GM19099 (cell line): Measurements from ENCODE around the gene ZDBF2.

Experiments
- POLR2A ChIP-seq: IDR thresholded peaks from 3 replicates; pipeline ENCODE4 v1.6.1; 2011; ENCODE audit warnings: low read depth; ENCODE audit not compliant: insufficient read length; ENCODE audit errors: extremely low read depth

Gene ZDBF2

GRCh38 chr2:206277503-206277902 lies 3.0 kb downstream of the ZDBF2 start:
- no peak for TF ChIP-seq POLR2A

DNA sequence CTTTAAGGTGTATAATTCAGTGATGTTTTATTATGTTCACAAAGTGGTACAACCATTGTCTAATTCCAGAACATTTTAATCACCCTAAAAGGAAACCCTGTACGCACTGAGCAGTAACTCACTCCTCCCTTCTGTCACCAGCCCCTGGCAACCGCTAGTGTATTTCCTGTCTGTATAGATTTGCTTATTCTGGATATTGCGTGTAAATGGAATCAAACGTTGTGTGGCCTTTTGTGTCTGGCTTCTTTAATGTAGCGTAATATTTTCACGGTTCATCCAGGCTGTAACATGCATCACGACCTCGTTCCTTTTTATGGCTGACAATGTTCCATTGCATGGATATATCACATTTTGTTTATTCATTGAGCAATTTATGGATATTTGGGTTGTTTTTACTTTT lies 8.3 kb downstream of the ZDBF2 start:
- no peak for TF ChIP-seq POLR2A

GRCh38 chr2:206287197-206287596 lies 12.7 kb downstream of the ZDBF2 start:
- no peak for TF ChIP-seq POLR2A

DNA sequence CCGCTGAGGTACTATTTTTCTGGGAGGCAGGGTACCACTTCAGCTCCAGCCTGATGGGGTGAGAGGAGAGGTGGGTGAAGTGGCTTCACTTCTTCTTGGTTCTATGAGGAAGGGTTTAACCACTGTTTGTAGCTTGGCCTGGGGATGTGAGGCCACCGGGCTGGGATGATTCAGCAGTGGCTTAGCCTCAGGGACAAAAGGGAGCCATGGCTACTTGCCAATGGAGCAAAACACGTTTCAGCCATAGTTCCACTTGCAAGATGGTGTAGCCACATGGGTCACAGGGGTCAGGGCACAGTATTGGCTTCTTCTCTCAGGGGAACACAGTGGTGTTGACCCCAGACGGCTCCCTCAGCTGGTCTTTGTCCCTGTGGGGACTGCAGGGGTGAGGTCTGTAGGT lies 14.9 kb downstream of the ZDBF2 start:
- TF ChIP-seq POLR2A: no peak

DNA sequence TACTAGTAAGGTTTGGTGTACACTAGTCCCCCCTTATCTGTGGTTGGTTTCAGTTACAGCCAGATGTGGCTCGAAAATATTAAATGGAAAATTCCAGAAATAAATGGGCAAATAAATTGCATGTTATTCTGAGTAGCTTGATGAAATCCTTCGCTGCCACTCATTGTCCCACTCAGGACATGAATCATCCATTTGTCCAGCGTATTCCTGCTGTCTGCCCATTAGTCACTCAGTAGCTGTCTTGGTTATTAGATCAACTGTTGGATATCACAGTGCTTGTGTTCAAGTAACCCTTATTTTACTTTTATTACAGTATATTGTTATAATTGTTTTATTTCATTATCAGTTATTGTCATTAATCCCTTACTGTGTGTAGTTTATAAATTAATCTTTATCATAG lies 21.7 kb downstream of the ZDBF2 start:
- TF ChIP-seq POLR2A: no peak

DNA sequence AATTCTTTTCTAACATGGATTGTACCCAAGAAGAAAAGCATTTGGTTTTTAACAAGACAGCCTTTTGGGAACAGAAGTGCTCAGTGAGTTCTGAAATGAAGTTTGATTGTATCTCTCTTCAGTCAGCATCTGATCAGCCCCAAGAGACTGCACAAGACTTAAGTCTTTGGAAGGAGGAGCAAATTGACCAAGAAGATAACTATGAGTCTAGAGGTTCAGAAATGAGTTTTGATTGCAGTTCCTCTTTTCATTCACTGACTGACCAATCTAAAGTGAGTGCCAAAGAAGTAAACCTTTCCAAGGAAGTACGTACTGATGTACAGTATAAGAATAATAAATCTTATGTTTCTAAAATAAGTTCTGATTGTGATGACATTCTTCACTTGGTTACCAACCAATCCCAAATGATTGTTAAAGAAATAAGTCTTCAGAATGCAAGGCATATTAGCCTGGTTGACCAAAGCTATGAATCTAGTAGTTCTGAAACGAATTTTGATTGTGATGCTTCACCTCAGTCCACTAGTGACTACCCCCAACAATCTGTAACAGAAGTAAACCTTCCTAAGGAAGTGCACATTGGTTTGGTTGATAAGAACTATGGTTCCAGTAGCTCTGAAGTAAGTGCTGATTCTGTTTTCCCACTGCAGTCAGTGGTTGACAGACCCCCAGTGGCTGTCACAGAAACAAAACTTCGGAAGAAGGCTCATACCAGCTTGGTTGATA lies 31.2 kb downstream of the ZDBF2 start:
- no peak for TF ChIP-seq POLR2A

DNA sequence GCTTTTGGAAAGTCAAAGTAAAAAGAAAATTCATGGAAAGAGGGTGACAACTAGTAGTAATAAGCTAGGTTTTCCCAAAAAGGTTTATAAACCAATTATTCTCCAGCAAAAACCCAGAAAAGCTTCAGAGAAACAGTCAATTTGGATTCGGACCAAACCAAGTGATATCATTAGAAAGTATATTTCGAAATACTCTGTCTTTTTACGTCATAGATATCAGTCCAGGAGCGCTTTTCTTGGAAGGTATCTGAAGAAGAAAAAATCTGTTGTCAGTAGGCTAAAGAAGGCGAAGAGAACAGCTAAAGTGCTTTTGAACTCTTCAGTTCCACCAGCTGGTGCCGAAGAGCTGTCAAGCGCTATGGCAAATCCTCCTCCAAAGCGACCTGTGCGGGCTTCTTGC lies 36.6 kb downstream of the ZDBF2 start:
- TF ChIP-seq POLR2A: no peak

GRCh38 chr2:206316141-206316540 lies 41.7 kb downstream of the ZDBF2 start:
- no peak for TF ChIP-seq POLR2A

DNA sequence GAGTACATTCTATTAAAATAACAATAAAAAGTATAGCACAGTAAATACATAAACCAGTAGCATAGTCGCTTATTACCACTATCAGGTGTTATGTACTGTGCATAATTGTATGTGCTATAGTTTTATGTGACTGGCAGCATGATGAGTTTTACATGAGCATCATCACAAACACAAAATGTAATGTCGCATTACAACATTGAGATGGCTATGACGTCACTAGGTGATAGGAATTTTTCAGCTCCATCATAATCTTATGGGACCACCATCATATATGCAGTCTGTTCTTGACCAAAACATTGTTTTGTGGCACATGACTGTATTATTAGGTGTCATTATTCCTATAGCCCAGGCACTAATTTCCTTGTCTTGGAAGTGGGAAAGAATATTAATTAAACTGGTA lies 48.6 kb downstream of the ZDBF2 start:
- TF ChIP-seq POLR2A: no peak

DNA sequence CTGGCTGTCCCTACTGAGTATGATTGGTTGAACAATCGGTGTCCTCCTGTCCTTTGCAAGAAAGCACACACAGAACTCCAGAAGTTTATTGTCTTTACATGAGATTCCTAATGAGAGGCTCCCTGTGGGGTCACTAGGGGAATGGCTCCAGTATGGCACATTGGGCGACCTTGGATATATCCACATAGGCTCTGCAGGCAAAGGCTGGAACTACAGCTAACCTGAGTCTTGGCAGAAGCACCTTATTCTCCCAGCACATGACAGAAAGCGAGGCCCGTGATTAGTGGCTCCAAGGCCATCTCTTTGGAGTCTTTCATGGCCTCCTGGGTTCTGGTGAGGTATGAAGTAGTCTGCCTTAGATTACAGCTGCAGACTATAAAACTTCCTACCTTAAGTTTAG lies 49.0 kb downstream of the ZDBF2 start:
- TF ChIP-seq POLR2A: no peak

- no peak for TF ChIP-seq POLR2A
Measured at GRCh38 chr2:206324869-206325268, 50.4 kb downstream of the ZDBF2 start.

- no peak for TF ChIP-seq POLR2A
Measured at GRCh38 chr2:206328974-206329373, 54.5 kb downstream of the ZDBF2 start.

- TF ChIP-seq POLR2A: no peak
Measured at GRCh38 chr2:206336861-206337260, 62.4 kb downstream of the ZDBF2 start.

DNA sequence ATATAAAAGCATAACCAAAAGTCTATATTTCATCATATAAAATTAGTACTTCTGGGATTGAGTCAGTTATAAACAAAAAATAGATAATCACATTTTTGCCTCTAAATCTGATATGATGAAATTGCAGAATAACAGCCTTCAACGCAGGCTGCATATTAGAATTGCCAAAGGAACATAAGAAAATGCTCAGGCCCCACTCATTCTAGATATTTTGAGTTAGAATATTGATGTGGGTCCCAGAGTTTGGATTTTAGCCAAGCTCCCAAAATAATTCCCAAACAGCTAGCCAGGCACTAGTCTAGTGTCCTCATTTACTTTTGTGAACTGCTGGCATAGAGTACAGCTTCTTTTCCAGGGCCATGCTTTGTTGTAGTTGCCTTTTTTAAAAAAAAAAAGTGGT lies 63.5 kb downstream of the ZDBF2 start:
- TF ChIP-seq POLR2A: no peak

- no peak for TF ChIP-seq POLR2A
Measured at GRCh38 chr2:206341396-206341795, 66.9 kb downstream of the ZDBF2 start.

DNA sequence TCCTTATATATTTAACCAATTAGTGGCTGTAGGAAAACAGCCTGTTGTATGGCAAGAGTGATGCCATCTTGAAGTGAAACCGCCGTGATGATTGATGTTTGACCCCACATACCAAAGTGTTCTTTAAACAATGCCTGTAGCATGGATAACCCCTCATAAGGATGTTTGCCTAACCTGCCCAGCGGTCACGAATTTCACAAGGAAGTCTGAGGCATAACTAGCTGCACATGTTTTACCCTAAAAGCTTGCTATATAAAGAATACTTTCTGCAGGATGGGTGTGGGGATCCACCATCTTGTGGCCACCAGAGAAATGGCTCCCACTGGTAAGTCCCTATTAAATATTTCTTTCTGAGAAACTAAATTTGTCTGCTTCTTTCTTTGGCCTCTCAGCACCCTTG lies 68.7 kb downstream of the ZDBF2 start:
- TF ChIP-seq POLR2A: no peak

GRCh38 chr2:206343816-206344215 lies 69.4 kb downstream of the ZDBF2 start:
- no peak for TF ChIP-seq POLR2A
